Myocyte (in vitro differentiated cells): ENCODE results near the gene DGKB. TPM values are rescaled to one million over a fixed set of nuclear protein-coding genes. Genes with fewer than 3 reads are reported as not detected.

ENCODE experiments used
- DNase-seq: peaks from one replicate; pipeline ENCODE4 v3.0.0-alpha.2; 2012; ENCODE audit warnings: low read depth
- total RNA-seq: library from RNA; depleted of rRNA; stranded (reverse); fragments of >200 nt; gene quantifications from 2 replicates; pipeline ENCODE4 v1.2.3, GENCODE V29; 2014

Gene DGKB
- total RNA-seq, 1 donor from 2014 or later = 3.7 TPM

- DNase-seq = peak; percentile 70
Observed at GRCh38 chr7:14598978-14599377, 303.6 kb downstream of the DGKB start.

- peak; percentile 28 for DNase-seq
Observed at GRCh38 chr7:14596421-14596820, 306.1 kb downstream of the DGKB start.

GRCh38 chr7:14590206-14590605, 312.3 kb downstream of the DGKB start:
- DNase-seq = no peak

GRCh38 chr7:14585232-14585631, 317.3 kb downstream of the DGKB start:
- no peak for DNase-seq

- DNase-seq = no peak
Observed at GRCh38 chr7:14583518-14583917, 319.0 kb downstream of the DGKB start.

GRCh38 chr7:14582010-14582409, 320.5 kb downstream of the DGKB start:
- DNase-seq = no peak

GRCh38 chr7:14579971-14580370, 322.6 kb downstream of the DGKB start:
- DNase-seq = no peak

GRCh38 chr7:14576578-14576977, 326.0 kb downstream of the DGKB start:
- no peak for DNase-seq

GRCh38 chr7:14570750-14571607, 331.6 kb downstream of the DGKB start:
- DNase-seq = no peak

- no peak for DNase-seq
Observed at GRCh38 chr7:14552060-14552459, 350.5 kb downstream of the DGKB start.

GRCh38 chr7:14551310-14551709, 351.2 kb downstream of the DGKB start:
- DNase-seq = no peak

- no peak for DNase-seq
Observed at GRCh38 chr7:14542624-14543023, 359.9 kb downstream of the DGKB start.

GRCh38 chr7:14521183-14521582, 381.4 kb downstream of the DGKB start:
- no peak for DNase-seq

GRCh38 chr7:14510268-14510667, 392.3 kb downstream of the DGKB start:
- DNase-seq = no peak

GRCh38 chr7:14507617-14508016, 394.9 kb downstream of the DGKB start:
- peak; percentile 97 for DNase-seq

- DNase-seq = no peak
Observed at GRCh38 chr7:14505906-14506305, 396.6 kb downstream of the DGKB start.

GRCh38 chr7:14504134-14504533, 398.4 kb downstream of the DGKB start:
- peak; percentile 57 for DNase-seq

GRCh38 chr7:14503623-14504022, 398.9 kb downstream of the DGKB start:
- DNase-seq = no peak

GRCh38 chr7:14501436-14501835, 401.1 kb downstream of the DGKB start:
- no peak for DNase-seq

GRCh38 chr7:14497390-14497789, 405.2 kb downstream of the DGKB start:
- no peak for DNase-seq

GRCh38 chr7:14495633-14496032, 406.9 kb downstream of the DGKB start:
- no peak for DNase-seq

- no peak for DNase-seq
Observed at GRCh38 chr7:14487701-14488395, 414.7 kb downstream of the DGKB start.

- no peak for DNase-seq
Observed at GRCh38 chr7:14483663-14484062, 418.9 kb downstream of the DGKB start.
